Nucleus accumbens (tissue), 56 donors: Measurements from ENCODE around the gene DEGS2.

Source experiments
- DNase-seq, 56 donors: peaks; one replicate each; lab custom pipeline; 2025; lab: John Stamatoyannopoulos, UW

The DEGS2 gene

DNA sequence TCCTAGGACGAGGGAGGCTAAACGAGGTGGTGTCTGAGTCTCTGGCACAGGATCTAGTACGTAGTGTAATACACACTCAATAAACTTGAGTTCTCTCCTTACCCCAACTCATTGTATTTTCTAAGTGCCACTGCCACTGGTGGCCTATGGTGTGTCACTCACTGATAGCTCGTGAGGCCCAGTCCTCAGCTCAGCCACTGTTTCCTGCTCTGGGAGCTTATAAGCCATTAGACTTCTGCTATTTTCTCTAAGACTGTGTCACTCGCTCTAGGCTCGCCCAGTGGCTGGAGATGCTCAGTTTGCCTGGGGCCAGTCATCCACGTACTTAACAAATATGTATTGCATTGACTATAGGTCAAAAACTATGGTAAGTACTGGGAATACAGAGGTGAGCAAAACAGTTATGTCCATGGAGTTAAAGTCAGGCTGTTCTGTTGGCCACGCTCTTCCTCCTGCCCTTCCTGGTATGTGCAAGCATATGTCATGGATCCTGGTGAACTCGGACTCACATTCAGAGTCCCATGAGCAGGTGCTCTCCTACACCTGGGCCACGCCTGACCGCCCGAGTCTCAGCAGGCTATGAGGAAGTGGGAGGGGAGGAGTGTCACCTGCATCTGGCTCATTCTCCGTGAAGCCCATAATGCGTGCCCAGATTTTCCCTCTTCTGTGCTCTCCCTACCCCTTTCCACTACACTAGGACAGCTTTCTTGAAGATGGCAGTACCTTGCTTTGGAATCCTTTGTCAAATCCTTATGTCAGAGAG is 41.6 kb downstream of the DEGS2 start:
- no peak for DNase-seq

DNA sequence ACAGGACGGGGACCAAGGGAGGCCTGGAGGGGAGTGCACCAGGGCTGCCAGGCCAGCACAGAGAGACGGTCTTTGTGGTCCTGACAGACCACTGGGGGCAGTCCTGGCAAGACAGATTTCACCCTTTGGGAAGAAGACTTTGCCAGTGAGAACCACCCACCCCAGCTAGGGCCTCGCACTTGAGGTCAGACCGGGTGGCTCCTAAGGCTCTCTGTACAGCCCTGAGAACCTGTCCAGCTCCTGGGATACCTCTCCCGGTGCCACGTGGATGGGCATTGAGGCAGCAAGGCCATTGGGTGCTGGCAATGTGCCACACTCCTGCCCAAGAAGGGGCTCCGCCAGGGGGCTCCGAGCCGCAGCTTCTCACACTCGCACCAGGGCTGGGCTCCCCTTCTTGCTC is 42.4 kb downstream of the DEGS2 start:
- no peak for DNase-seq

DNA sequence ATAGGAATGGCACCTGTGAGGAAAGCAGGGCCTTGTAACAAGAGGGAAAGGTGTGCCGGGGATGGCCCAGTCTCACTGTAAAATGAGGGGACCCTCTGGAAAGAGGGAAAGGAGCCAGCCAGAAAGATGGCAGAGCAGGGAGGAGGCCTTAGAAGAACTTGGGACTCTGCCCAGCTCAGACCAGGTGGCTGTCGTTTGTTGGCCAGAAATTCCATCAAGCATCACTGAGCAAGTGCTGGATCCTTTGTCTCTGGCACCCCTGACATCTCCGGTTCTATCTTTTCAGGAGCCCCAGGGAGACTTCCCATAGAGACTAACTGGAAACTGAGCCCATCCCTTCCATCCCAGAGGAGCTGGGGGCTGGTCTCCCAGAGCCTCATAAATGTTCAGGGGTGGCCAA is 43.3 kb downstream of the DEGS2 start:
- peak in 1 of 56 donors; percentile 30 for DNase-seq

DNA sequence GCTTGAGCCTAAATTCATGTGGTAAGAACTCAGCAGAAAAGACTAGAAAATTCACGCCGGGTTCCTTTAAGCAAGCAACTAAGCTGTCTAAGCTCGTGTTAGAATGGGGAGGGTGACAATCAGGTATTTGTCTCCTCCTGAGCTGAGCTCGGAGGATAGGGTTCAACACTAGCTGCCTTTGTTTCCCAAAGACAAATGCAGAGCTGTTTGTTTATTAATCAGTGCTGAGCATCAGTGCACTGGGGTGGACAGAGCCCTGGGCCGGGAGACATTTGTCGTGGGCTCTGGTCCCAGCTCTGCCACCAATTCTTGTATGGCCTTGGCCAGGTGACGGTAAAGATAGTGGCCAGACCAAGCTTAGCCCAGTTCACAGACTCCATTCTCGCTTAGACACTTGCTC is 43.7 kb downstream of the DEGS2 start:
- DNase-seq, result peak in 32 of 56 donors; percentile 23 to 77 (median 50)

DNA sequence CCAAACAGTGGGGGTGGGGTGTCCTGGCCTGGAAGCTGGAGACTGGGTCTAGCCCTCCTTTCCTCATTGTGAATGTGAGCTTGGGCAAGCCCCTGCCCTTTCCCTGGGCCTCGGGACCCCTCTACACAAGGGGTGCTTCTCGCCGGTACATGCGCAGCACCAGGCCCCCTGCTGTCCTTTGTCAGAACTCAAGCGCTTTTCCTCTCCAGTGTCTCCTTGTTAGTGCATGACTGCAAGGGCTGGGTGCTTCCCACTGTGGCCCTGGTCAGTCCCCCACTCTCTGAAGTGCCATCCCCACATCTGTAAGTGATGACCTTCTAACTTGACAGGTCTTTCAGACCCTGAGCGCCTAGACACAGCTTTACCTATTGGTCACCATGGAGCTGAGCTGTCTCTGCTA is 44.2 kb downstream of the DEGS2 start:
- DNase-seq, result peak in 3 of 56 donors; percentile 28 to 66 (median 37)

DNA sequence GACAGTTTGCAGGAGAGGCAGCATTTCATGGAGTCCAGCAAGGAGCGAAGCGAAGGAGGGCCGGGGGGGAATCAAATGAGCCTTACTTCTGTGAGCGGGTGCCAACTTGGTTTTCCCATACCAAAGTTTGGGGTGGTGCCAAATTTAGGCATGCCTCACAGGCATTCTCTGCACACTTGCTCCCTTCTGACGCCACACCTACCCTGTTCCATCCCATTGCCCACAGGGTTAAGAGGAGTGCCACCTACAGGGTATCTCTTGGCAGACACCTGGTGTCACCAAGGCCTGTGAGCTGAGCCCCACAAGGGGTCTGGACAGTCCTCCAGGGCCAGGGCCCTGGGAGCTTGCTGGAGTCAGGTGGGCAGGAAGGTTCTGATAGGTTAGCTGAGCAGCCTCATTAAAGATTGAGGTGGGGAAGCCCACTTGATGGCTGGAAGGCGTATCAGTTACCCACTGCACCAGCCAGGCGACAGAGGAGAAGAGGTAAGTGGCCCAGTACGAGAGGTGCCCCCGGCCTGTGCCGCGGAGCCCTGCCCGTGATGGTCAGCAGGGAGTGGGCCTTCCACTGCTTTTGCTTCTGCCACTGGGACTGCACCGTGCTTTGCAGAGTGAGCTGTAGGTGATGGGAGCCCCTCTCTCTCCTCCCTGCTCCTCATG is 45.2 kb downstream of the DEGS2 start:
- DNase-seq, result no peak

DNA sequence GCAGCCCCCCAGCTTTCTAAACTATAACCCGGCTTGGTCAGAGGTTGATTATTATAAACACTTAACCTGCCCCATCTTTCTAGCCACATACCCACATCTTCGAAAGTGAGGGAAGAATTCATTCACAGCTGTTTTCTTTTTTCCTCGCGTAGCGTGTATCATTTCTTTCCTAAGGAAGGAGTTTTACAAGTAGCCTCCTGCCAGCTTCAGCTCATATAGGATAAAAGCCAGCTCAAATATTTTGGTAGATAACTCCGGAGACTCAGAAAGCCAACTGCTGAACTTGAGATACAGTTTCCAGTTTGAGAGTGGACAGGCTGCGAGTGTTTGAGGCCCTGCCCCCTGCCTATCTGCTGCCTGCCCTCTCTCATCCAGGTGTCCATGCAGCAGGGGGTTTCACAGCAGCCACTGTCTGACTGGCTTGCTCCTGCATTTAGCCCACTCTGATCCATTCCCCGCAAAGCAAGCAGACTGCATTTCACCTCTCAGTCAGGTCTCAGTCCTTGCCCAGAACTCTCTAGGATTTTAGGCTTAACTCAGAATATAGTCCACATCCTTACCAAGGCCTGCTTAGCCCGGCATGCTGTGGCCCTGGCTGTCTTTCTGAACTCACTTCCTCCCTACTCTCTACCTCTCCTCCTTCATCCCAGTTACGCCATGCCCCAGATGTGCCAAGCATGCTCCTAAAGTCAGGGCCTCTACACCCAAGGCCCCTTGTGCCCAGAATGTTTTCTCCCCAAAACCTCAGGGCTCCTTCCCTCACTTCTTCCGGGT is 47.3 kb downstream of the DEGS2 start:
- DNase-seq, result no peak

DNA sequence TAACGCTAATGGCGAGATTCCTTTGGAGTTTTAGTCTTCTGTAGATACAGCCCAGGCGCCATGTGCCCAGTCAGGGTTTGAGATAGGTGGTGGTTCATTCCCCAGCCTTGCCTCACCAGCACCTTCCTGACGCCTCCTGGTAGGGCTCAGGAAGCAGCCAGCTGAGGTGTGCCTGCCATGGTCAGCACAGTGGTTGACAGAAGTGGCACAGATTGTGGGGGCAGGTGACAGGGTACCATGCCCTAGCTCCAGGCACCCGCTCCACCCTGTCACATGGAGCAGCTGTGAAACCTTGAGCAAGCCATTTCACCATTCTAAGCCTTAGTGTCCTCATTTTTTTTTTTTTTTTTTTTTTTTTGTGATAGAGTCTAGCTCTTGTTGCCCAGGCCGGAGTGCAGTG is 48.6 kb downstream of the DEGS2 start:
- DNase-seq, result no peak

DNA sequence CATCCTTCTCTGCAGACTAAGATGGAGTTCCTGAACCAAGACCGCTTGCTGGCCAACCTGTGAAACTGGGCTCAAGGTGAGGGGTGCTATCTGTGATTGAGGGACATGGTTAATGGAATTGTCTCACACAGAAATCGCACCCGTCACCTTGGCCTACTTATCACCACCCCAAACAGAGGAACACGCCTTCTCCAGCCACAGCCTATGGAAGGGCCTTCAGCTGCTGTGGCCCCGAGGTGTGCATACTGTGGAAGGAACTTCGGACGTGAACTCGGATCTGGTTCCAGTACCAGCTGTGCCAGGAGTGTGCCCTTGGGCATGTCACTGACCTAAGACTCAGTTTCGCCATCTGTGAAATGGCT is 49.9 kb downstream of the DEGS2 start:
- DNase-seq, result no peak

DNA sequence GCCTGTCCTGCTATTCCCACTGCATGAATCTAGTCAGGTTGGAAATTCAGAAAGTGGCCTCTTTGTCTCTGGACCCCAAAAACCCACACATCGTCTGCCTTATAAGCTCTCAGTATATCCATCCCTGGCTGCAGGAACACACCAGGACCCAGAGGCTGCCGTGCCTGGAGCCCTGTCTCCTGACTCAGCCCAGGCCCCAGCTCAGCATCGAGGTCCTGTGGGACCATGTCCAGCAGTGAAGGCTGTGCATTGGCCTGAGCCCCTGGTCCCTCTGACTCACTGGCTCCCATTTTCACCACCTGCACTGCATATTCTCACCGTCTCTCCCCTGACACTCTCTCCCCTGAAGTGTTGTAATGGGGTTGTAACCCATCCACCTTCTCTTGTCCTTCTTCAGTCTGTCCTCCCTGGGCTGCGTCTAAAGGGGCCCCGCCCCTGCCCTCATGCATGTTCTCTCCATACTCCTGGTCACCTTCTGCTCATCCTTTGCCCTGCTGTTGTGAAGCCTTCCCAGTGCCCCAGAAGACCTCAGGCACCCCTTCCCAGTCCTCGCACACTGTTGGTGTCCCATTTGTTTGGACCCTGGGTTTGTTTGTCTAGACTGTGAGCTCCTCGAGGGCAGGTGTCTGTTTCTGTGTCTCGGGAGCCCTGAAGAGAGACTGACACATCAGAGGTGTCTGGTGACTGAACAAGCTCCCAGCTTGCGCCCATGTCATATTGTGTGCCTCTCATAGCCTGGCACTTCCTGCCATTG is 50.4 kb downstream of the DEGS2 start:
- no peak for DNase-seq

DNA sequence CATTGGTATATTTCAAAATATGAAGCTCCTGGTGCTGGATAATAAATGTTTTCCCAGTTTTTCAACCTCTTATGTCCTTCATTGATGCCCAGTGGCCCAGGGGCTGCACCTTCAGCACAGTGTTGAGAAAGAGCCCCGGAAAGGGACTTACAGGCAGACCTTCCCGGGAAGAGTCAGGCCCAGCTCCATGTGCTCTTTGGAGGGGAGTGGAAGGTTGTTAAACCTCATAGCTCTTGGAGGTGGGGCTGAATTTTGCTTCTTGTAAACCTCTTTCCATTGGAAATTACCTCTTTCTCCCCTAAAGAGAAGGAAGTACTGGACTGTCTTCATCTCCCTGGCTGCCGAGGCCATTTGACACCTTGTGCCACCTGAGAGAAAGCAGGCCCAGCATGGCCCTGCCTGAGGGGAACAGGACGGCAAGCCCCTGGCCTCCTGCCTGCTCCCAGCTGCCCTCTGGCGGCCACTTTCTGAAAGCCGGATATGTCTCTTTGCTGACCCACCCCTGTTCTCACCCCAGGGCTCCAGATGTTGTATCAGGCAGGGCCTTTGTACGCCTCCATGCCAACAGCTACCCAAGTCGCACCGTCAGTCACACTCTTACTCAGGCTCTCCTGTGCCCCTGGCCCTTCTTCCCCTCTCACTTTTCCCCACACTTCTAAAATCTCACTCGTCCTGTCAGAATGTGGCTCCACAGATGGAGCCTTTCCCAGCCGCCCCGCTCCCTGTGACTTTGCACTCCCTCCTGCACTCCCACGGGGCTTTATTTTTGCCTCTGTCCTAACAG is 51.2 kb downstream of the DEGS2 start:
- peak in 51 of 56 donors; percentile 18 to 86 (median 65) for DNase-seq

DNA sequence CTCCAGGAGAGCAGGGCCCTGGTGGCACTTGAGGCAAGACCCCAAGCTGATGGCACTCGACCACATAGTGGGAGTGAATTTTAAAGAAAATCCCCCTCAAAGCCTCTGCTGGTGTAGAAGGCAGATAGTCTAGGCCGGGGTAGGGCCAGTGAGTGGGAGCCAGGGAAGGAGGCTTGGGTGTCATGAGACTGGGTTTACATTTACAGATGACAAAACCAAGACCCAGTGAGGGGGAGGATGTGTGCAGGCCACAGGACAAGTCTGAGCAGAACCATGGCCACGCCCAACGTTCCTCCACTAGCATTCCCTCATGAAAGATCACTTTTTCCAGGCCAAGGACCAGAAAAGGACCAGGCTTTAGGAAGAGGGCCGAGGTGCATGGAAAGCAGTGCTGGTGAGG is 52.2 kb downstream of the DEGS2 start:
- no peak for DNase-seq

DNA sequence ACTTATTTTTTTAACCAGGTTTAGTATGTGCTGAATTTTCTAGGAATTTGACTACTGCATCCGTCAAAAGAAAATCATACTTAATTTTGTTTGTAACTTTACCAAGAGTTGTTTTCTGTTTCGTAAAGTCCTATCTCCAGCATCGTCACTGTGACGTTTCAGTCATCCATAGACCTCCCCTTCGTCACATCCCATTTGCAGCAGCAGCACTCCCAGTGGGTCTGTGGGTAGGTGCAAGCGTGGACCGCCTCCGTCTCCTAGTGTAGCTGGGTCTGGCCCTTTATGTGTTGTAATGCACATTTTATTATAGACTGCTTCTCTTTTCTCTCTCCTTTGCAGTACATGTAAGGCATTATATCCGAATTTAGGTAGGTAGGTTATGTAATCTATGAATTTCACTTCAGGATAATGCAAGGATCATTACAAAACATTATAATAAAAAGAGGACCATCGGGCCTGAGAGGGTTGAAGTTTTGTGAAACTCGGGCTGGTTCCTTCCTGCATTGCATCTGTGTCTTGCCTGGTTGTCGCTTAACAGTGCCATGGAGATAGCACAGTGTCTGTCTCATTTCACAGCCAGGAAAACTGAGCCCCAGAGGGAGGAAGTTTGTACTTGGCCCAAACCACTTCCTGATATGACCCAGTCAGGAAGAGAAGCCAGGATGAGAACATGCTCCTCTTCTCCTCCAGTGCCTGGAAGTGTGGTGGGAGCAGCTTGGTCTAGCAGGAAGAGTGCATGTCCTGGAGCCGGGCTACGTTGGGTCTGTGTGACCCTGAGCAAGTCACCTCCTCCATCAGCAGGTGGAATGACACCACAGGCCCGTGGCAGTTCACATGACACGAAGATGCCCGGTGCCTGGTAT is 53.0 kb downstream of the DEGS2 start:
- DNase-seq, result no peak

DNA sequence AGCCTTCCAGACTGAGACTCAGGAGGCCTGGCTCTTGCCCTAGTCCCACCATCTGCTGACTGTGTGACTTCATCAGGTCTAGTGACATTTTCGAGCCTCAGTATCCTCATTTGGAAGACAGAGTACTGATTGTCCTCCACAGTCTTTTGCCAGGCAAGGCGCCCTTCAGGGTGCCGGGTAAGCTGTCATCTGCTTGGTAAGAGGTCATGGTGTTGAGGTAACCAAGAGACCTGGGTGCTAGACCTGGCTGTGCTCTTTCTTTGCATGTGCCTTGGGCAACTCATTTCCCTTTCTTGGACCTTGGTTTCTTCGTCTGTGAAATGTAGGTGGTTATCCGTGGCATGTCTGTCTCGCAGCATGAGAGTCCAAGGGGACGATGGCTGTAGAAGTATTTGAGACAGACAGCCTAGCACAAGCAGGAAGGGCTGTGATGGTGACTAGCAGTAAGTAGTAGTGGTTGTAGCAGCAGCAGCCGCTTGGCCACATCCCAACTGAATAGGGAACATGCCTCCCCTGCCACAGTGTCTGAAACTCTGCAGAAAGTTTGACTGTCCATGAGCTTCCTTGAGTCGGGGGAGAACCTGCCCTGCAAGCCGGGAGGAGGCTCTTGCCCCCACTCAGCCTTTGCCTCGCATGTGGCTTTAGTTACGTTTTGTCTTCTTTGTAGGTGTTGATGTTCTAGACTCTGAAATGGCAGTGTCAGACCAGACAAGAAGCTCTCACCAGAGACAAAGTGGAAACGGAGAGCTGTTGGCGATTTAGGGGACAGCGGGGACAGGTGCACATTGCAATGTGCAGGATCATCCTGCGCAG is 53.9 kb downstream of the DEGS2 start:
- peak in 1 of 56 donors; percentile 21 for DNase-seq

DNA sequence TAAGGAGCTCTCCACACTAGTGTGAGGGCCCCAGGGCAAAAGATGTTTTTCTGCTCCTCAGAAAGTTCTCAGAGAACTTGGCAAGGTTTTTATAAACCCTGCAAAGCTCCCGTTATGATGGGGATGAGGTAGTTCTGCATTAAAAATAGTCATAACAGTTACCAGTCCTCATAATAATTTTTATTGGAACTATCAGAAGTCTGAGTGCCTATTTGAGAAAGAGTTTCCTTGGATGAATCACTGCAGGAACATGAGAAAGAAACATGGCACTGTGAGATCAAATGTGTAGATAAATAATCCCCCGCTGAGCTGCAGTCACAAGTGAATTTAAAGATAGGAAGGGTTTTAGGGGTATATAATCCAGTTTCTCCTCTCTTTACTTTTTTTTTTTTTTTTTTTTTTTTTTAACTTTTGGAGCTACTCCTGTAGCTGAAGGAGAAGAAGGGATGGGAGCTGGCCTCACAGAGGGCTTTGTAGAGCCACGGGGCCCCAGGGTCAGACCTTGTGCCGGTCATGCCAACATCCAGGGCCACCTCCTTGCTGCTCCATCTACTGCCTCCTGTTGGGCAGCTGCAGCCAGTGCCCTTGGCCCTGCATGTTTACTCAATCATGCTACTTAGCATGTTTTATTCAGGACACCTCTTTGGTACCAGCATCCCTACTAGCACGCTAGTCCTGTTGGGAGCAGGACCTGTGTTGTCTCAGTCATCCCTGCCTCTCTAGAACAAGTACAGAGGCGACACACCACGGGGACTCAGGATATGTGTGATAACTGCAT is 54.7 kb downstream of the DEGS2 start:
- no peak for DNase-seq

DNA sequence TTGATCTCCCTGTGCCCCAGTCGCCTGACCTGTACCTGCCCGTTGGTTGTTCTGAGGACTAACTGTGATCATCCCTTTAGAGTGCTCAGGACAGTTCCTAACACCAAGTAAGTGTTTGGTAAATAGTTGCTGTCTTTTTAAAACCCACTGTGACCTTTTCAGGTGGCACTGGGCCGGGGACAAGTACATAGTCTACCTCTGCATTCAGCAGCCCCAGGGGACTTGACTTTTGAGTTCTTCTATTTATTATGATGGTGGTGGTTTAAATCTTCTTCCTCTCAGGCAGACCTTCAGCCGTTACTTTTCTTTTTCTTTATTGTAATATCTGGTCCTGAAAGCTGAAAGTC is 55.5 kb downstream of the DEGS2 start:
- DNase-seq, result no peak

DNA sequence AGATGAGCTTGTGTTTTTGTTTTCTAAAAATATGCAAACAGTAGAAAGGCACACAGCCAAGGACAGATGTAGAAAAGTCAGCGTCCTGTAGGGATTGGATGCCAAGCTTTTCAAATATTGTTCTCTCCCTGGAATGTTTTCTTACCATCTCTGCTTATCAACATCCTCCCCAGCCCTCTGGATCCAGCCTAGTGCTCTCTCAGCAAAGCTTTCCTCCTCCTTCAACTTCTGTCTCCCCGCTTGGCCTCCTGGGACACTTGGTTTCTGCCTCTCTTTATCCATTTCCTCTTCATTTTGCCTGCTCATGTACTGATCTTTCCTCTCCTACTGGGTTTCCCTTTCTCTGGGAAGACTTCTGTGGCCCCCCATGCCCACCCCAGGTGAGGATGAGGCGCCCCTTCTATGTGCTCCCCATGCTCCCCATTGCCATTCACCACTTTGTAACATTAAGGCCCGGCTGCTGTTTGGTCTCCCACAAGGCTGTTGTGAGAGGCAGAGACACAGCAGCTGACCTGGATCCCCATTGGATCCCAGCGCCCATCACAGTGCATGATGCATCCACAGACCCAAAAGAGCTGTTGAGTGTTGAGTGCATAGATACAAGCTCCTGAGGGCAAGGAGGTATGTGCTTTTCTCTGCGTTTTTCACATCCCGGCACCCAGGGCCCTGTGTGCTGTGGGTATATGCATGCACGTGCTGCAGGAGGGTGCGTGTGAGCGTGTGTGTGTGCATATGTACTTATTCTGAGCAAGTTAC is 56.0 kb downstream of the DEGS2 start:
- no peak for DNase-seq
